ENCODE results near the gene CDON. TPM values are rescaled to one million over a fixed set of nuclear protein-coding genes. Genes with fewer than 3 reads are reported as not detected.

CDON gene
- total RNA-seq, 6 experiments from 2014 or later, result 1.3 to 2.0 (median 1.9) TPM

GRCh38 chr11:126105022-126105747 is 42.5 kb upstream of the CDON start:
- DNase-seq, result no peak
- H3K4me1 Mint-ChIP-seq (ENCODE audit: low read depth), result peaks cover 8% of the 10 kb centered on the region
- H3K36me3 Mint-ChIP-seq (ENCODE audit: low read depth), result no peaks in the 10 kb centered on the region
- H3K27ac Mint-ChIP-seq, result no peak overlapping the region
- H3K27me3 Mint-ChIP-seq (ENCODE audit: insufficient read depth), result peaks cover 31% of the 10 kb centered on the region
- no peak overlapping the region for H3K4me3 Mint-ChIP-seq
- TF ChIP-seq, protein P1, sequence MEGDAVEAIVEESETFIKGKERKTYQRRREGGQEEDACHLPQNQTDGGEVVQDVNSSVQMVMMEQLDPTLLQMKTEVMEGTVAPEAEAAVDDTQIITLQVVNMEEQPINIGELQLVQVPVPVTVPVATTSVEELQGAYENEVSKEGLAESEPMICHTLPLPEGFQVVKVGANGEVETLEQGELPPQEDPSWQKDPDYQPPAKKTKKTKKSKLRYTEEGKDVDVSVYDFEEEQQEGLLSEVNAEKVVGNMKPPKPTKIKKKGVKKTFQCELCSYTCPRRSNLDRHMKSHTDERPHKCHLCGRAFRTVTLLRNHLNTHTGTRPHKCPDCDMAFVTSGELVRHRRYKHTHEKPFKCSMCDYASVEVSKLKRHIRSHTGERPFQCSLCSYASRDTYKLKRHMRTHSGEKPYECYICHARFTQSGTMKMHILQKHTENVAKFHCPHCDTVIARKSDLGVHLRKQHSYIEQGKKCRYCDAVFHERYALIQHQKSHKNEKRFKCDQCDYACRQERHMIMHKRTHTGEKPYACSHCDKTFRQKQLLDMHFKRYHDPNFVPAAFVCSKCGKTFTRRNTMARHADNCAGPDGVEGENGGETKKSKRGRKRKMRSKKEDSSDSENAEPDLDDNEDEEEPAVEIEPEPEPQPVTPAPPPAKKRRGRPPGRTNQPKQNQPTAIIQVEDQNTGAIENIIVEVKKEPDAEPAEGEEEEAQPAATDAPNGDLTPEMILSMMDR (IDR thresholded peaks at IDR 0.05), result no peak
- H3K9me3 Mint-ChIP-seq, result no peaks in the 10 kb centered on the region

DNA sequence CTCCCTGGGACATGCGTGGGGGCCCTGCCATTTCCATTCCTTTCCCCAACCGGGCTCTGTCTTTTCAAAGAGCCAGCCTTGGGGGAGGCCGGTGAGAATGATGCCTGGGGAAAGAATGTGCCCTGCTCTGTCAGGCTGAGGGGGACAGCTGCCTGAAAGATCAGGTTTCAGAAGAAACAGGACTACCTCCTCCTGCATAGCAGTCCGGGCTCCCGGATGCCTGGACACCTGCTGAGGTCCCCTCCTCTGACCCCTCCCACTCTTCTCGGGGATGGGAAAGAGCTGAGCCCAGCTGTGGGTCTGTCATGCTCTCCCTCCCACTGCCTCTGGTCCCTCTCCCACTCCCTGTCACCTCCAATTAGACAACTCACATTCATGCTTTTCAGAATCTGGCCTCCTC is 41.8 kb upstream of the CDON start:
- peaks cover 31% of the 10 kb centered on the region for H3K27me3 Mint-ChIP-seq (ENCODE audit: insufficient read depth)
- no peaks in the 10 kb centered on the region; the same call in 1 of the 2 replicates for H3K4me1 Mint-ChIP-seq (ENCODE audit: low read depth)
- TF ChIP-seq, protein P1 (IDR thresholded peaks at IDR 0.05), result no peak
- no peaks in the 10 kb centered on the region for H3K36me3 Mint-ChIP-seq (ENCODE audit: low read depth)
- no peak overlapping the region for H3K27ac Mint-ChIP-seq
- DNase-seq, result no peak
- no peak overlapping the region for H3K4me3 Mint-ChIP-seq
- H3K9me3 Mint-ChIP-seq, result no peaks in the 10 kb centered on the region

DNA sequence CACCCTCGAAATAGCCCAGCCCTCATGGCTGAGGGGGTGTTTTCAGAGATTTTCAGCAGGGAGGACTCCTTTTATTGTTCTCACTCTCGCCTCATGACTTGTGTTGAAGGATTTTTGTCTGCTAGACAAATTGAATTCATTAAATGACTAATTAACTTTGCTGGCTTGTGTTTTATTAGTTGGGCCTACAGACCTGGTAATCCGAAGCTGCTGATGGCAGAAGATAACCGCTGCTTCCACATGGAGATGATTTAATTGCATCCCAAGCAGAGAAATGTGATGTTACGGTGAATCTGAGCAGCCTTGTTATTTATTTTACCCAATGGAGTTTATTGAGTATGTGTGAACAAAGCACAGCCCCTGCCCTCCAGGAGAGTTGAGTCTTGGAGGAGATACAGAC is 40.5 kb upstream of the CDON start:
- TF ChIP-seq, protein P1 (IDR thresholded peaks at IDR 0.05), result no peak
- no peaks in the 10 kb centered on the region for H3K9me3 Mint-ChIP-seq
- H3K27ac Mint-ChIP-seq, result no peak overlapping the region
- H3K4me1 Mint-ChIP-seq (ENCODE audit: low read depth), result no peaks in the 10 kb centered on the region
- H3K4me3 Mint-ChIP-seq, result no peak overlapping the region
- H3K36me3 Mint-ChIP-seq (ENCODE audit: low read depth), result no peaks in the 10 kb centered on the region
- peaks cover 32% of the 10 kb centered on the region for H3K27me3 Mint-ChIP-seq (ENCODE audit: insufficient read depth)
- no peak for DNase-seq

- no peak overlapping the region for H3K27ac Mint-ChIP-seq
- no peaks in the 10 kb centered on the region for H3K9me3 Mint-ChIP-seq
- no peaks in the 10 kb centered on the region for H3K4me1 Mint-ChIP-seq (ENCODE audit: low read depth)
- H3K4me3 Mint-ChIP-seq, result no peak overlapping the region
- TF ChIP-seq, protein P1 (IDR thresholded peaks at IDR 0.05), result no peak
- no peaks in the 10 kb centered on the region for H3K36me3 Mint-ChIP-seq (ENCODE audit: low read depth)
- no peak for DNase-seq
- peaks cover 39% of the 10 kb centered on the region for H3K27me3 Mint-ChIP-seq (ENCODE audit: insufficient read depth)
Measured at GRCh38 chr11:126102436-126102981, 39.8 kb upstream of the CDON start.

DNA sequence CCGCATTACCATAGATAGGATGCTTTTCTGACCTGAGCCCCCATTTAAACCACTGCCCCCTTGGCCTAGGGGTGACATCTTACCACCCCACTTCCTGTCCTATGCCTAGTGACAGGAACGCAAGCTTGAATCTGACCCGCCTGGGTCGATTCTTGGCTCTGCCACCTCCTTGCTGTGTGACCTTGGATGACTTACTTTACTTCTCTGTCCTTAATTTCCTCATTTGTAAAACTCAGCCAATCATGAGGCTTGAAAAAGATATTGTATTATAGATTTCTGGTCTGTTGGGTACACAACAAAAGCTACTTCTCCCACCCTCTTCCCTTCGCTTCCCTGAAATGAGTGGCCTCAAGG is 39.2 kb upstream of the CDON start:
- H3K27ac Mint-ChIP-seq, result no peak overlapping the region
- no peak overlapping the region for H3K4me3 Mint-ChIP-seq
- TF ChIP-seq, protein P1 (IDR thresholded peaks at IDR 0.05), result no peak
- H3K9me3 Mint-ChIP-seq, result no peaks in the 10 kb centered on the region
- H3K27me3 Mint-ChIP-seq (ENCODE audit: insufficient read depth), result peaks cover 40% of the 10 kb centered on the region
- H3K36me3 Mint-ChIP-seq (ENCODE audit: low read depth), result no peaks in the 10 kb centered on the region
- no peak for DNase-seq
- no peaks in the 10 kb centered on the region for H3K4me1 Mint-ChIP-seq (ENCODE audit: low read depth)

Data from HFFc6 (cell line).